Measurements from ENCODE around the gene COL28A1.

The COL28A1 gene

DNA sequence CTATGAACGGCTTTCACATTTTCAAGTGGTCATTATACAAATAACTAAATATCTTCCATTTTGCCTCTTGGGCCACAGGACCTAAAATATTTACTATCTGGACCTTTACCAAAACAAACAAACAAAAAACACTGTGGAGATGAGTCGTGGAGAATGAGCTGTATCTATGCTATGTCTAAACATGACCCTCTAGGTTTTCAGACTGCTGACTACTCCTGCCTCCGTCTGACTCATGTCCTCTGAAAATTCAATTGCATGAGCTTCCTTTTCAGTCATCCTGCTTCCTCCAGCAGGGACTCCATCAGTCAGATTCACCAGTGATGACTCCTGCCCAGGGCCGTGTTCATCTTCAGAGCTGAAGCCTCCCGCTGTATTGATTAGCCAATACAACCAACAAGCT lies 96.8 kb downstream of the COL28A1 start:
- no peak for TF ChIP-seq TAF1 (IDR thresholded peaks at IDR 0.05; ENCODE audit: borderline replicate concordance, insufficient read depth, low read length)
- TF ChIP-seq, protein P1, sequence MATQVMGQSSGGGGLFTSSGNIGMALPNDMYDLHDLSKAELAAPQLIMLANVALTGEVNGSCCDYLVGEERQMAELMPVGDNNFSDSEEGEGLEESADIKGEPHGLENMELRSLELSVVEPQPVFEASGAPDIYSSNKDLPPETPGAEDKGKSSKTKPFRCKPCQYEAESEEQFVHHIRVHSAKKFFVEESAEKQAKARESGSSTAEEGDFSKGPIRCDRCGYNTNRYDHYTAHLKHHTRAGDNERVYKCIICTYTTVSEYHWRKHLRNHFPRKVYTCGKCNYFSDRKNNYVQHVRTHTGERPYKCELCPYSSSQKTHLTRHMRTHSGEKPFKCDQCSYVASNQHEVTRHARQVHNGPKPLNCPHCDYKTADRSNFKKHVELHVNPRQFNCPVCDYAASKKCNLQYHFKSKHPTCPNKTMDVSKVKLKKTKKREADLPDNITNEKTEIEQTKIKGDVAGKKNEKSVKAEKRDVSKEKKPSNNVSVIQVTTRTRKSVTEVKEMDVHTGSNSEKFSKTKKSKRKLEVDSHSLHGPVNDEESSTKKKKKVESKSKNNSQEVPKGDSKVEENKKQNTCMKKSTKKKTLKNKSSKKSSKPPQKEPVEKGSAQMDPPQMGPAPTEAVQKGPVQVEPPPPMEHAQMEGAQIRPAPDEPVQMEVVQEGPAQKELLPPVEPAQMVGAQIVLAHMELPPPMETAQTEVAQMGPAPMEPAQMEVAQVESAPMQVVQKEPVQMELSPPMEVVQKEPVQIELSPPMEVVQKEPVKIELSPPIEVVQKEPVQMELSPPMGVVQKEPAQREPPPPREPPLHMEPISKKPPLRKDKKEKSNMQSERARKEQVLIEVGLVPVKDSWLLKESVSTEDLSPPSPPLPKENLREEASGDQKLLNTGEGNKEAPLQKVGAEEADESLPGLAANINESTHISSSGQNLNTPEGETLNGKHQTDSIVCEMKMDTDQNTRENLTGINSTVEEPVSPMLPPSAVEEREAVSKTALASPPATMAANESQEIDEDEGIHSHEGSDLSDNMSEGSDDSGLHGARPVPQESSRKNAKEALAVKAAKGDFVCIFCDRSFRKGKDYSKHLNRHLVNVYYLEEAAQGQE (IDR thresholded peaks at IDR 0.05; ENCODE audit: insufficient read depth in 1 of 2, low read depth in 2 of 2, low read length in 2 of 2) = 0 out of 4 replicates have a peak, but pooled peaks of 1 of the 2 experiments have one; percentile 30
- TF ChIP-seq POLR2AphosphoS5 (IDR thresholded peaks at IDR 0.05; ENCODE audit: low read depth, low read length) = no peak

DNA sequence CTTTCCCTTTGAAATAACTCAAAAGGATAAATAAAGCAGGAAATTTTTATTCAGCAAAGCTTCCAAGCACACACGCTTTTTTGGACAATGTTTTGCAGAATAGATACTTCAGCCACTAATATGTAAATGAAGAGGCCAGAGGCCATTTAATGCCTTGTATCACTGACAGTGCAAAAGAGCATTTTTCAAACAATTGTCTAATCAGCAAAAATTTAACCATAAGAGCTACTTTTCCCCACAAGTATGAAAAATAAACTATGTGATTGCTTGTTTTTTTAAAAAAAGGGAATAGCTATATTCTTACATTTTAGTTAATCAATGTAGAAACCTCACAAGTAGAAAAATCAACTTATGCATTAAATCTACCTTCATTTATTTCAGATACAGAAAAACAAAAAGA lies 99.7 kb downstream of the COL28A1 start:
- no peak for TF ChIP-seq SIN3A (IDR thresholded peaks at IDR 0.05; ENCODE audit: borderline replicate concordance, insufficient read depth, low read length)
- no peak for TF ChIP-seq POLR2AphosphoS5 (IDR thresholded peaks at IDR 0.05; ENCODE audit: low read depth, low read length)
- no peak for TF ChIP-seq FOXP2 (optimal IDR thresholded peaks at IDR 0.05; ENCODE audit: borderline replicate concordance, extremely low read depth, extremely low read length, insufficient read depth)
- no peak for TF ChIP-seq TAF1 (IDR thresholded peaks at IDR 0.05; ENCODE audit: borderline replicate concordance, insufficient read depth, low read length)
- TF ChIP-seq, protein P1 (IDR thresholded peaks at IDR 0.05; ENCODE audit: insufficient read depth in 1 of 2, low read depth in 2 of 2, low read length in 2 of 2) = no peak

DNA sequence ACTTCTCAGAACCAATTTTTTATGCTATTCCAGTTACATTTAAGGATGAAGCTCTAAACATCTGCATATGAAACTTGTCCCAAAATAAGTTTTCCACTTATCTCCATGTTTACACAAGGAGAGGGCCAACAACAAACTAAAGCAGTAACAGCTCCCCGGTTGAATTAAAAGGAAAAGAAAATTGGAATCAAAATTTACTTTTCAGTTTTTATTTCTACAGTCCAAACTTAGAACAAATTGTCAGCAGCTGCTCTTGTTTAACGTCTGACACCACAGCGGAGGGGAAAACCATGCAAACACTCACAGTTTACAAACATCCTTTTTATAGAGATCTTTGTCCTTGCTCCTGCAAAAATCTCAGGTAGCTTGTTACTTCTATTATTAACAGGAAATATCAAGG lies 101.3 kb downstream of the COL28A1 start:
- TF ChIP-seq SIN3A (IDR thresholded peaks at IDR 0.05; ENCODE audit: borderline replicate concordance, insufficient read depth, low read length) (no peak), POLR2AphosphoS5 (IDR thresholded peaks at IDR 0.05; ENCODE audit: low read depth, low read length) (no peak), TAF1 (IDR thresholded peaks at IDR 0.05; ENCODE audit: borderline replicate concordance, insufficient read depth, low read length) (no peak), FOXP2 (optimal IDR thresholded peaks at IDR 0.05; ENCODE audit: borderline replicate concordance, extremely low read depth, extremely low read length, insufficient read depth) (no peak)
- TF ChIP-seq, protein P1 (IDR thresholded peaks at IDR 0.05; ENCODE audit: insufficient read depth in 1 of 2, low read depth in 2 of 2, low read length in 2 of 2) = no peak

DNA sequence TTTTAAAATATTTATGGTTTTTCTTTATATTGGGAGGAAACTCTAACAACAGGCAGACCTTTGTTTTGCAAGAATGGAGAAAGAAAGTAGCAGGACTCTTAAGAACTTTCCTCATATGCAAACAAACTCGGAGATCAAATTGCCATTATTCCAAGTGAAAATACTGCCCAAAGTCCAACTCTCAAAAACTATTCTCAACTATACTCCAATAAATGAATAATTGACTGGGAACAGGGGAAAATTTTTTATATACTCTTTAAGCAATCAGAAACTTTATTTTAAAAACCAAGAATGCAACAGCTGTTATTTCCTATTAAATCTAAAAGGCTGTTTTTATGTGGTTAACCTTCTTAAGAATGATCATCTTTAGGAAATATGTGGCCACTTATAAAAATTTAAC lies 101.9 kb downstream of the COL28A1 start:
- no peak for TF ChIP-seq SIN3A (IDR thresholded peaks at IDR 0.05; ENCODE audit: borderline replicate concordance, insufficient read depth, low read length)
- no peak for TF ChIP-seq TAF1 (IDR thresholded peaks at IDR 0.05; ENCODE audit: borderline replicate concordance, insufficient read depth, low read length)
- TF ChIP-seq FOXP2 (optimal IDR thresholded peaks at IDR 0.05; ENCODE audit: borderline replicate concordance, extremely low read depth, extremely low read length, insufficient read depth) = no peak
- TF ChIP-seq, protein P1 (IDR thresholded peaks at IDR 0.05; ENCODE audit: insufficient read depth in 1 of 2, low read depth in 2 of 2, low read length in 2 of 2) = no peak
- no peak for TF ChIP-seq POLR2AphosphoS5 (IDR thresholded peaks at IDR 0.05; ENCODE audit: low read depth, low read length)

DNA sequence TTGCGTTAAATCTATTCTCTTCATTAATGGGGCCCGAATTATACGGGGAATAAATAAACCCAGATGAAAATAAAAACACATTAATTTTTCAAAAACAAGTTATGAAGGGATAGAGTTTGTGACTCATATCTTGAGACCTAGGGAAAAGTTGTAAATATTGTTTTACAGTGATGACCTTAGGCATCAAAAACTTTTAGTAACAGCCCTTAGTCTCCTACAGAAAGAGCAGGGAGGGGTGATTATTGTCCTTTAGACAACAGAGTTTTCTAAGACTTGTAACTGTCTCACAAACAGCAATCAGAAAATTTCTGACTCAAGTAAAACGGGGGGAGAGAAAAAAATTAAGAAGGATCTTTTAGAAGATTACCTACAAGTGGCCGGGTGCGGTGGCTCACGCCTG lies 102.7 kb downstream of the COL28A1 start:
- no peak for TF ChIP-seq FOXP2 (optimal IDR thresholded peaks at IDR 0.05; ENCODE audit: borderline replicate concordance, extremely low read depth, extremely low read length, insufficient read depth)
- no peak for TF ChIP-seq TAF1 (IDR thresholded peaks at IDR 0.05; ENCODE audit: borderline replicate concordance, insufficient read depth, low read length)
- TF ChIP-seq, protein P1 (IDR thresholded peaks at IDR 0.05; ENCODE audit: insufficient read depth in 1 of 2, low read depth in 2 of 2, low read length in 2 of 2) = no peak
- TF ChIP-seq SIN3A (IDR thresholded peaks at IDR 0.05; ENCODE audit: borderline replicate concordance, insufficient read depth, low read length) = no peak
- TF ChIP-seq POLR2AphosphoS5 (IDR thresholded peaks at IDR 0.05; ENCODE audit: low read depth, low read length) = no peak

Data from PFSK-1 (cell line).